GM19455 (cell line): ENCODE data around the gene VARS1.

Source experiments
- ATAC-seq: cut with Tn5 transposase; IDR thresholded peaks from one replicate; pipeline ENCODE4 v1.9.1; 2021; ENCODE audit not compliant: unreplicated experiment

VARS1 gene

GRCh38 chr6:31749301-31750036 is 46.1 kb downstream of the VARS1 start:
- ATAC-seq: no peak
